Panc1 (cell line): ENCODE measurements around the gene HK1. TPM values are rescaled to one million over a fixed set of nuclear protein-coding genes. Genes with fewer than 3 reads are reported as not detected.

ENCODE experiments used
- ATAC-seq: fragments of 200-7000 bp; cut with Tn5 transposase; 2 replicates; pipeline ENCODE4 v1.9.1; 2020; ENCODE audit warnings: mild to moderate bottlenecking, moderate library complexity
- BruUV-seq: library from RNA; stranded (reverse); fragments of 400-500 nt; replicated peaks from 2 replicates; lab custom pipeline; 2021; lab: Mats Ljungman, UMichigan
- CTCF ChIA-PET: fragments of 300-600 bp; sonication (Branson Sonifier 250); formaldehyde crosslinking; loops from one replicate; lab custom pipeline; 2022; ENCODE audit warnings: antibody characterized with exemption; lab: Charles Lee
- POLR2A ChIA-PET: fragments of 300-600 bp; sonication (Branson Sonifier 250); formaldehyde crosslinking; loops from one replicate; lab custom pipeline; 2022; ENCODE audit warnings: antibody characterized with exemption; lab: Charles Lee
- DNase-seq: peaks from one replicate; pipeline ENCODE4 v3.0.0-alpha.2; 2010; ENCODE audit warnings: low read depth, low spot score
- H3K27ac ChIP-seq: 2 replicates; pipeline ENCODE4 v1.5.1; 2011; ENCODE audit warnings: mild to moderate bottlenecking, low read length, inconsistent platforms
- H3K27me3 ChIP-seq: fragments of 200-500 bp; sonication (Bioruptor generic); 2 replicates; pipeline ENCODE4 v1.6.0; 2014; ENCODE audit warnings: low read length, inconsistent platforms; ENCODE audit not compliant: control insufficient read depth, insufficient read depth
- H3K36me3 ChIP-seq: fragments of 200-500 bp; sonication (Bioruptor generic); 2 replicates; pipeline ENCODE4 v1.5.1; 2014; ENCODE audit warnings: inconsistent platforms, mild to moderate bottlenecking, low read length, moderate library complexity; ENCODE audit not compliant: control insufficient read depth, insufficient read depth
- H3K4me1 ChIP-seq: 2 replicates; pipeline ENCODE4 v1.5.1; 2011; ENCODE audit warnings: inconsistent platforms, mild to moderate bottlenecking, low read length, moderate library complexity; ENCODE audit not compliant: control insufficient read depth, insufficient read depth
- H3K4me3 ChIP-seq, 2 experiments: 2 replicates each; pipeline ENCODE4 v1.5.1; 2011 to 2012; ENCODE audit warnings: low read depth in 2 of 2, low read length in 2 of 2, mild to moderate bottlenecking in 2 of 2, inconsistent platforms in 1 of 2, moderate library complexity in 1 of 2
- H3K9me3 ChIP-seq: fragments of 200-500 bp; sonication (Bioruptor generic); 2 replicates; pipeline ENCODE4 v1.5.1; 2014; ENCODE audit warnings: low read depth, mild to moderate bottlenecking, inconsistent platforms, low read length, moderate library complexity; ENCODE audit not compliant: control insufficient read depth, insufficient read depth
- POLR2AphosphoS5 ChIP-seq: IDR thresholded peaks from 2 replicates; pipeline ENCODE4 v1.6.1; 2012; ENCODE audit warnings: mild to moderate bottlenecking, low read depth, low read length, moderate library complexity
- SIN3A ChIP-seq: IDR thresholded peaks from 2 replicates; pipeline ENCODE4 v1.6.1; 2012; ENCODE audit warnings: low read depth, mild to moderate bottlenecking, low read length, moderate library complexity, borderline replicate concordance; ENCODE audit not compliant: insufficient read depth
- TCF7L2 ChIP-seq: IDR thresholded peaks from 2 replicates; pipeline ENCODE4 v1.6.1; 2011; ENCODE audit warnings: mild to moderate bottlenecking, low read depth, low read length, inconsistent platforms
- in situ Hi-C: cut with HindIII; loops from 2 replicates; pipeline ENCODE4 v1.10.0; 2016; ENCODE audit warnings: low sequenced_read_pairs, low pct_unique_long_range_greater_than_20kb
- intact Hi-C: fragments of 100-400 bp; cut with micrococcal nuclease; formaldehyde crosslinking; loops from one replicate; pipeline ENCODE4 v1.10.0; 2022; ENCODE audit not compliant: unreplicated experiment
- total RNA-seq: library from RNA; stranded (reverse); gene quantifications from one replicate; pipeline ENCODE4 v1.2.1, GENCODE V29; 2021; ENCODE audit not compliant: unreplicated experiment
- TF ChIP-seq, protein P1 (sequence below): fragments of 450-650 bp; IDR thresholded peaks from 2 replicates; pipeline ENCODE4 v1.5.1; 2017; ENCODE audit warnings: mild to moderate bottlenecking
- TF ChIP-seq, protein P2 (sequence below), 2 experiments: IDR thresholded peaks; 2 replicates each; pipeline ENCODE4 v1.6.1; 2011 to 2012; ENCODE audit warnings: low read depth in 2 of 2, control low read depth in 1 of 2, low read length in 1 of 2, mild to moderate bottlenecking in 1 of 2, moderate library complexity in 1 of 2; ENCODE audit not compliant: insufficient read depth in 1 of 2

The HK1 gene
- total RNA-seq, 1 experiment from 2014 or later: 74.4 TPM

DNA sequence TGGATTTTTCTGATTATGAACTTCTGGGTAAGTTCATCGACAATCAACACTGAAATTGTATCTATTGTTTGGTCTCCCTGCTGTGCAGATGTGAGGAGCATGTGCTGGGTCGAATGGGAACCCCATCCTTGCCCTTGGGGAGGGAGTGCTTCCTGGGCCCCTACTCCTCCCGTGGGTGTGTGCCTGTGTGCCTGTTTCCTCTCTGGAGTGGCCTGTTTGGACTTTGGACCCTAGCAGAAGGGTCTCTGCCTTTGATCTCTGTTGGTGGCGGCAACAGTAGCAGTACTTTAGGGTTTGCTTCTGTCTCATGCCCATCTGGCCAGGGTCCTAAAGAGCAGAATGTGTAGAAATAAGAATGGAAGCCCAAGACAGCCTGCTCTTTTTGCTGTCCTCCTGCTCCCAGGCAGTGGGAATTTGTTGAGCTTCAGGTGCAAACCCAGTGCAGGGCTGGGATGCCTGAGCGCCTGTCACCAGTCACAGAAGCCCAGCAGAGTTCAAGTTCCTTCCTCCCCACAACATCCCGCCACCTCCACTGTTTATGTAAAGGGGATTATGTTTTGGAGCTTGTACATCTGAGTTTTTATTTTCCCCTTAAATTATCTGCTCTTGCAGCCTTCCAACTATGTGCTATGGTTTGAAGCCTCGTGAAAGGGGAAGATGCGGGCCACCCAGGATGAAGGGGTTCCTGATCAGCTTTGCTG lies 139.9 kb downstream of the HK1 start:
- no TSS peak for BruUV-seq
- Histone ChIP-seq H3K27ac (no peak overlapping the region), H3K36me3 (no peaks in the 10 kb centered on the region), H3K27me3 (no peaks in the 10 kb centered on the region), H3K4me1 (no peaks in the 10 kb centered on the region), H3K4me3 (no peak overlapping the region), H3K9me3 (no peaks in the 10 kb centered on the region)
- ChIA-PET POLR2A (interaction anchor here (0.5 kb wide), 1 partner anchor 91 kb away, joined by 16 read pairs; no protein-coding TSS in a partner anchor), CTCF (interaction anchor here (1.1 to 1.9 kb wide), 2 partner anchors 10 to 25 kb away, joined by 3 to 6 read pairs; no protein-coding TSS in a partner anchor)
- TF ChIP-seq TCF7L2: no peak
- TF ChIP-seq POLR2AphosphoS5: no peak
- TF ChIP-seq, protein P1, sequence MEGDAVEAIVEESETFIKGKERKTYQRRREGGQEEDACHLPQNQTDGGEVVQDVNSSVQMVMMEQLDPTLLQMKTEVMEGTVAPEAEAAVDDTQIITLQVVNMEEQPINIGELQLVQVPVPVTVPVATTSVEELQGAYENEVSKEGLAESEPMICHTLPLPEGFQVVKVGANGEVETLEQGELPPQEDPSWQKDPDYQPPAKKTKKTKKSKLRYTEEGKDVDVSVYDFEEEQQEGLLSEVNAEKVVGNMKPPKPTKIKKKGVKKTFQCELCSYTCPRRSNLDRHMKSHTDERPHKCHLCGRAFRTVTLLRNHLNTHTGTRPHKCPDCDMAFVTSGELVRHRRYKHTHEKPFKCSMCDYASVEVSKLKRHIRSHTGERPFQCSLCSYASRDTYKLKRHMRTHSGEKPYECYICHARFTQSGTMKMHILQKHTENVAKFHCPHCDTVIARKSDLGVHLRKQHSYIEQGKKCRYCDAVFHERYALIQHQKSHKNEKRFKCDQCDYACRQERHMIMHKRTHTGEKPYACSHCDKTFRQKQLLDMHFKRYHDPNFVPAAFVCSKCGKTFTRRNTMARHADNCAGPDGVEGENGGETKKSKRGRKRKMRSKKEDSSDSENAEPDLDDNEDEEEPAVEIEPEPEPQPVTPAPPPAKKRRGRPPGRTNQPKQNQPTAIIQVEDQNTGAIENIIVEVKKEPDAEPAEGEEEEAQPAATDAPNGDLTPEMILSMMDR: no peak
- TF ChIP-seq, protein P2, sequence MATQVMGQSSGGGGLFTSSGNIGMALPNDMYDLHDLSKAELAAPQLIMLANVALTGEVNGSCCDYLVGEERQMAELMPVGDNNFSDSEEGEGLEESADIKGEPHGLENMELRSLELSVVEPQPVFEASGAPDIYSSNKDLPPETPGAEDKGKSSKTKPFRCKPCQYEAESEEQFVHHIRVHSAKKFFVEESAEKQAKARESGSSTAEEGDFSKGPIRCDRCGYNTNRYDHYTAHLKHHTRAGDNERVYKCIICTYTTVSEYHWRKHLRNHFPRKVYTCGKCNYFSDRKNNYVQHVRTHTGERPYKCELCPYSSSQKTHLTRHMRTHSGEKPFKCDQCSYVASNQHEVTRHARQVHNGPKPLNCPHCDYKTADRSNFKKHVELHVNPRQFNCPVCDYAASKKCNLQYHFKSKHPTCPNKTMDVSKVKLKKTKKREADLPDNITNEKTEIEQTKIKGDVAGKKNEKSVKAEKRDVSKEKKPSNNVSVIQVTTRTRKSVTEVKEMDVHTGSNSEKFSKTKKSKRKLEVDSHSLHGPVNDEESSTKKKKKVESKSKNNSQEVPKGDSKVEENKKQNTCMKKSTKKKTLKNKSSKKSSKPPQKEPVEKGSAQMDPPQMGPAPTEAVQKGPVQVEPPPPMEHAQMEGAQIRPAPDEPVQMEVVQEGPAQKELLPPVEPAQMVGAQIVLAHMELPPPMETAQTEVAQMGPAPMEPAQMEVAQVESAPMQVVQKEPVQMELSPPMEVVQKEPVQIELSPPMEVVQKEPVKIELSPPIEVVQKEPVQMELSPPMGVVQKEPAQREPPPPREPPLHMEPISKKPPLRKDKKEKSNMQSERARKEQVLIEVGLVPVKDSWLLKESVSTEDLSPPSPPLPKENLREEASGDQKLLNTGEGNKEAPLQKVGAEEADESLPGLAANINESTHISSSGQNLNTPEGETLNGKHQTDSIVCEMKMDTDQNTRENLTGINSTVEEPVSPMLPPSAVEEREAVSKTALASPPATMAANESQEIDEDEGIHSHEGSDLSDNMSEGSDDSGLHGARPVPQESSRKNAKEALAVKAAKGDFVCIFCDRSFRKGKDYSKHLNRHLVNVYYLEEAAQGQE (IDR thresholded peaks at IDR 0.05; ENCODE audit: insufficient read depth in 1 of 2, low read depth in 2 of 2, low read length in 1 of 2): no peak
- no peak for TF ChIP-seq SIN3A
- ATAC-seq: no peak
- in situ Hi-C loops: no loop called here
- intact Hi-C loops: no loop called here
- no peak for DNase-seq

DNA sequence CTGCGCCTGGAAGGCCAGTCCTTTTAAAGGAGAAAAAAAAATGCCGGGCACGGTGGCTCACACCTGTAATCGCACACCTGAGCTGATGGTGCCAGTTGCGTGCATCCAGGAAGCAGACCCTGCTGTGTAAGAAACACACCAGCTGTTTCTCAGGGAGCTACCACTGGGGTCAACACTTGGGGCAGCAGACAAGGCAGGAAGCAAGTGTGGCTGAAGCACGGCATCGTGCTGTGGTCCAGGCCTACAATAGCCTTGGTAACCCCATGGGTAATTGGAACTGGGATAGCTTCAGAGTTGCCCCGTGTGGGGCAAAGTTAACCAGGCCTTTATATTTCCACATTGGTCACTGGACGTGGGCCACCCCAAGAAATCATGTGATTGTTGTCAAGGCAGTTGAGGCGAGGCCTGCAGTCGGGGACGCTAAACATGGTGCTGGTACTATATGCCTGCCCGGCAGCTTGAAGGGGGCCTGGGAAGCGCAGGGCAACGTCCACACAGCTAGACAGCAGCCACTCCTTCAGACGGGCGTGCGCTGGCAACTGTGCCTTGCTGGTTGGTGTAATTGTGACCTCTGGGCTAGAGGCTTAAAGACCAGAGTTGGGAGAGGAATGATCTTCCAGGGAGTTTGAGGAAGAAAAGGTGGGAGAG lies 140.9 kb downstream of the HK1 start:
- H3K27me3 ChIP-seq: no peaks in the 10 kb centered on the region
- POLR2A ChIA-PET: no interaction called here
- in situ Hi-C loops: no loop called here
- BruUV-seq: no TSS peak
- H3K9me3 ChIP-seq: no peaks in the 10 kb centered on the region
- TF ChIP-seq POLR2AphosphoS5: no peak
- TF ChIP-seq TCF7L2: no peak
- TF ChIP-seq, protein P1: no peak
- TF ChIP-seq SIN3A: no peak
- CTCF ChIA-PET: interaction anchor here (1.9 kb wide), 1 partner anchor 11 kb away, joined by 6 read pairs; no protein-coding TSS in a partner anchor
- no peak overlapping the region for H3K4me3 ChIP-seq
- no peak overlapping the region for H3K27ac ChIP-seq
- no peak for DNase-seq
- H3K4me1 ChIP-seq: no peaks in the 10 kb centered on the region
- ATAC-seq: no peak
- intact Hi-C loops: no loop called here
- no peaks in the 10 kb centered on the region for H3K36me3 ChIP-seq
